ENCODE data around the gene BRAF.
"Not testable (repeated sequence)": the region's sequence is repeated elsewhere in the genome, so short reads cannot be mapped to it uniquely, and the experiment has no call there.

The BRAF gene

DNA sequence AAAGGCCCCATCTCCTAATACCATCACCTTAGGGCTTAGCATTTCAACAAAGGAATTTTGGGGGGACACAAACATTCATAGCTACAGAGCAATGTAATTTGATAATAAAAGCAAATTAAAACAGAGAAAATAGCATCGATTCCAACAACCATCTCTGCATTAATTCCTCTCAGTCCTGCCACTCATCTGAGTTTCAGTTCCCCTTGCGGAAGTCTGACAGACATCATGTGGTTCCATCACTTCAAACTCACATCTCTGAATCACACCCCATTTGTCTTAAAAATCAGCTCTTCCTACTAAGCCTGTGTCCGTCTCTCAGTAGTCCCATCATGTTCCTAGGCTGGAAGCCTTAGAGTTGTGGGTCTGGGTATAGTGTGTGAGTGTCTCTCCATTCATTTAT lies 248.4 kb downstream of the BRAF start:
- DNase-seq, result no peak

DNA sequence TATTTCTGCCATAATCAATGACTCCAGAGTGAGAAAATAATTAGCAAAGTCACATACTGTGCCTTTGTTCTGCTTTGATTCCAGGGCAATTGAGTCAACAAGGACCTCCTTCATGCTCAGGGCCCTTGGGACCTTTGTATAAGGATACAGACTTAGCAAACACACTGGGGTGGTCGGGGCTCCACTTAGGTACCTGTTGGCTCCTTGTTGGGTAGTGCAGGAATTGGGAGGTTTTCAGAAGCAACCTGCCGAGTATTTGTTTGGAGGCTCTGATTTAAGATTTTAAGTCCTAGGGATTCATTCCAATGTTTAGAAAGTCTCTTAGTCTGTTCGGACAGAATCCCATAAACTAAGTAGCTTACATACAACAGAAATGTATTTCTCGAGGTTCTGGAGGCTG lies 249.0 kb downstream of the BRAF start:
- DNase-seq, result no peak

DNA sequence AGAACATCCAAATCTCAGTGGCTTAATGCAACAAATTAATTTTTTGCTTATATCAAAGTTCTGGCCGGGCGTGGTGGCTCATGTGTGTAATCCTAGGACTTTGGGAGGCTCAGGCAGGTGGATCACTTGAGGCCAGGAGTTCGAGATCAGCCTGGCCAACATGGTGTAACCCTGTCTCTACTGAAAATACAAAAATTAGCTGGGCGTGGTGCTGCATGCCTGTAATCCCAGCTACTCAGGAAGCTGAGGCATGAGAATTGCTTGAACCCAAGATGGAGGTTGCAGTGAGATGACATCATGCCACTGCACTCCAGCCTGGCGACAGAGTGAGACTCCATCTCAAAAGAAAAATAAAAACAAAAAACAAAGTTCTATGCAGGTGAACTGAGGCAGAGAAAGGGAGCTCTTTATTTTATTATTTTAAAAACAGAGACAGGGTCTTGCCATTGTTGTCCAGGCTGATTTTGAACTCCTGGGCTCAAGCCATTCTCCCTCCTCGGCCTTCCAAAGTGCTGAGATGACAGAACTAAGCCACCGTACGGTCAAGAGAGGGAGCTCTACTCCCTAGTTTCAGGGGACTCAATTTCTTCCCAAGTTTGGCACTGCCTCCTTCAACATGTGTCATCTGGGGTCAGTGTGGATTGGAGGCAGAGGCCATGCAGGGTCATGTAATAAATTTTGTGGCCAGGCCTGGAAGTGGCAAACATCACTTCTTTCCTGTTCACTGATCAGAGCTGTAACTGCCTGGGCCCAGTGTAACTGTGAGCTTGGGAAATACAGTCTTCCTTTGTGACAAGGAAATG lies 249.6 kb downstream of the BRAF start:
- no peak for DNase-seq

DNA sequence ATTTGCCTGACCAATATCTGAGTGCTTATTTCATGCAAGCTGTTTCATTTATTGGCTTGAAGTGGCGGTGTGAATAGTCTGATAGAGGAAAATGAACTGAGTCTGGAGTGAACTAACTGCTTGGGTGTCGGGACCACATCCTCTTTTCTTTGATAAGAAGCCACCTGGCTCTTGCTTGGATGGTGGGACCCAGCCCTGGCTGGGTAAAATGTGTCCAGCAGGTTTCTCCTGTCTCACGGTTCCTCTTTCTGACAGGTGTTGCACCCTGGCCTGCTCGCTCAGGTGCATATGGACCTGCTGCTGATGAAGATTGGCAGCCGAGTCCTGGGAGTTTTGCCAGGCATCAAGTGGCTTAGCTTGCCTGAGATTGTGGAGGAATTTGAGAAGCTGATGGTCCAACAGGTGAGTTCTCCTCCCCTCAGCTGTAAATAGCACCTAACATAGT lies 250.4 kb downstream of the BRAF start:
- no peak for DNase-seq

DNA sequence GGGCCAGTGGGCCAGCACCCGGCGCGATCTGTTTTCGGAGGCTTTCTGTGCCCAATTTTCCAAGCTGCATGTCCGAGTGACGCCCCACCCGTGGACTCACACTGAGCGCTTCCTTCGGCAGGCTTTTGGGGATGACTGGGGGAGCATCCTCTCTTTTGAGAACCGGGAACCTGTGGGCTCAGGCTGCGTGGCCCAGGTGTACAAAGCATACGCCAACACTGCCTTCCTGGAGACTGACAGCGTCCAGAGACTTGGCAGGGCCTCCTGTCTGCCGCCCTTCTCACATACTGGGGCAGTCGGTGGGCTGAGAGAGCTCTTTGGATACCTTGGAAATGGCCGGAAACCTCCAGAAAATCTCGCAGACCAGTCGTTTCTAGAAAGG lies 251.0 kb downstream of the BRAF start:
- no peak for DNase-seq

DNA sequence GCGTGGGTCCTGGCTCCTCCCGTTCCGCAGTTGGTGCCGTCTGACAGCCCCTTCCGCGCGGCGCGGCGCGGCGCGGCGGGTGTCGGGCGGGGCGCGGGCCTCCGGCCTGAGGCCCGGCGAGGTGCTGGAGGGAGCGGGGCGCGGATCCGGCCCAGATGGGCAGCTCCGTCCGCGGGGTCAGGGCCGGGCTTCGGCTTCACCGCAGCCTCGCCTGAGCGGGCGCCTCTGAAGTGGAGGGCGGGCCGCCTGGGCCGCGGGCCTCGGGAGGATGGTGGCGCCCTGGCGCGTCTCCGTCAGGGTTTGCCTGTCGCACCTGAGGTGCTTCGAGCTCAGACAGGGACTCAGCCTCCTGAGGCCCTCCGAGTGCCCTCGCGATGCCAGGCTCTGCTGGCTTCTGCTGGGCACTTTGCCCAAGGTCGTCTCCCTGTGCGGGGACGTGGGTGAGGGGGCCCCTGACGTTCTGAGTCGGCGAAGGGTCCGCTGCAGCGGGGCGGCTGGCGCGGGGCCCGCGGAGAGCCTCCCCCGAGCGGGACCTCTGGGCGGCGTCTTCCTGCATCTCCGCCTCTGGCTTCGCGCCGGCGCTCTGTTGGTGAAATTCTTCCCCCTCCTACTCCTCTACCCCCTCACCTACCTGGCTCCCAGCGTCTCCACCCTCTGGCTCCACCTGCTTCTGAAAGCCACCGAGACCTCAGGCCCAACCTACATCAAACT lies 251.5 kb downstream of the BRAF start:
- DNase-seq, result no peak

DNA sequence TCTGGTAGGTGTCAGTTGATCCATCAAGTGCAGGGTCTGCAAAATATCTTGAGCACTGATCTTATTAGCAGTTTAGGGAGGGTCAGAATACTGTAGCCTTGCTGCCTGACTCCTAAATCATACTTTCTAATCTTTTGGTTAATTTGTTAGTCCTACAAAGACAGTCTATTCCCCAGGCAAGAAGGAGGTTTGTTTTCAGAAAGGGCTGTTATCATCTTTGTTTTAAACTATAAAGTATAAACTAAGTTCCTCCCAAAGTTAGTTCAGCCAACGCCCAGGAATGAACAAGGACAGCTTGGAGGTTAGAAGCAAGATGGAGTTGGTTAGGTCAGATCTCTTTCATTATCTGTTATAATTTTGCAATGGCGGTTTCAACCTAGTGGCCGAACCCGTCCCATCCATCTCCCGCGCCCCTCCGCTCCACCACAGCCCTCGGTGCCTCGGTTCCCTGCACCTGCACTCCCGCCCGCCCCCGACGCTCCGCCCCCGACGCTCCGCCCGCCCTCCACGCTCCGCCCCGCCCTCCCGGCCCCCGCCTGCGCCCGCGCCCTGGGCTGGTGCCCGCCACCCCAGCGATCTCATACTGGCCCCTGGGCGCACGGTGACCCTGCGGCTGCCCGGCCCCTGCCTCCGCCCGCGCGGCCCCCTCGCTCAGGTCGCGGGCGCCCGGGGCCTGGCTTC lies 252.2 kb downstream of the BRAF start, which contains the start of gene ADCK2:
ADCK2 (plus strand) TSS at position 564 of the 681 bp plus-strand sequence. CDS start 386 bp downstream, outside the sequence.
- DNase-seq, result no peak

DNA sequence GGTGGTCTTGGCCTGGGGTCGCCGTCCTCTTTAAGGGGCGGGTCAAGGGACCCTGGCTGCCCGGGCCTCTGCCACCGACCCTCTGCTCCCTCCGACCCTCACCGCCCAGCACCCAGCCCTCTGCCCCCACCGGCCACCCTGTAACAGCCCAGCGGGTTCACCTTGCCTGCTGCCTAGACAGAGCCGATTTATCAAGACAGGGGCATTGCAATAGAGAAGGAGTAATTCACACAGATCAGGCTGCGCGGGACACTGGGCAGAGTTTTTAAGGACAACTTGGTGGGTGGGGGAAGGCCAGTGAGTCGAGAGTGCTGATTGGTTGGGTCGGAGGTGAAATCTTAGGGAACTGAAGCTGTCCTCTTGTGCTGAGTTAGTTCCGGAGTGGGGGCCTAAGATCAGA lies 252.8 kb downstream of the BRAF start:
- no peak for DNase-seq

DNA sequence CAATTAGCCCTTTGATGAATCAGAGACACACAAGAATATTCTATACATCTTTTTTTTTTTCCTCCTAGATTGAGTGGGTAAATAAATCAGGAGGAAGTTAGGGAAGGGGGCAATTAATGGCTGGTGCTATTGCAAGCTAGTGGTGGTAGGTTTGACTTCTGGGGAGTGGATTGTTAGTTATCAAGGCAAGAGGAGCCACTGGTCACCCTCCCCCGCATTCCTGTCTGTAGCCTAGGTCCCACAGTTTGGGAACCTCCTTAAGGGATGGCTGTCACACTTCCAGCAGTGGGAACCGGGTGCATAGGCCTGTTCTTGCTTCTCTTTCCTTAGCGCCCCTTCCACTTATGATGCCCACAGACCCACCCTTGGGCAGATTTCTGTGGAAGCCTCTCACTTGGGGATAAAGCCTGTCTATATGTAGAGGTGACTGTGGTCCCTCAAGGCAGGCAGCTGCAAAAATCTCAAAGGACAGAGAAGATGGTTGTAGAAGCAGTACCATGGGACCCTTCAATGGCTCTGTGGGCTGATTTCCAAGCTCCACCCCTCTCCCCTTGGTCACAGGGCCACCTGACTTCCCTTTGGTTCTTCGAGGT lies 254.3 kb downstream of the BRAF start:
- no peak for DNase-seq

DNA sequence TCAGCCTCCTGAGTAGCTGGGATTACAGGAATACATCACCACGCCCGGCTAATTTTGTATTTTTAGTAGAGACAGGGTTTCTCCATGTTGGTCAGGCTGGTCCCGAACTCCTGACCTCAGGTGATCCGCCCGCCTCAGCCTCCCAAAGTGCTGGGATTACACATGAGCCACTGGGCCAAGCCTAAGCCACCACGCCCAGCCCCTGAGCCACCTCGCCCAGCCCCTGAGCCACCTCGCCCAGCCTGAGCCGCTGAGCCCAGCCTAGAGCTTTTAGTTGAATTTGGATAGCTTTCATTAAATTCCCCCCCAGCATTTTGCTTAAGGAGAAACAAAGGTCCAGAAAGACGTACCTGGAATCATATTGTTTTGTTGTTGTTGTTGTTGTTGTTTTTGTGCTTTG lies 254.9 kb downstream of the BRAF start:
- DNase-seq, result not testable (repeated sequence)

DNA sequence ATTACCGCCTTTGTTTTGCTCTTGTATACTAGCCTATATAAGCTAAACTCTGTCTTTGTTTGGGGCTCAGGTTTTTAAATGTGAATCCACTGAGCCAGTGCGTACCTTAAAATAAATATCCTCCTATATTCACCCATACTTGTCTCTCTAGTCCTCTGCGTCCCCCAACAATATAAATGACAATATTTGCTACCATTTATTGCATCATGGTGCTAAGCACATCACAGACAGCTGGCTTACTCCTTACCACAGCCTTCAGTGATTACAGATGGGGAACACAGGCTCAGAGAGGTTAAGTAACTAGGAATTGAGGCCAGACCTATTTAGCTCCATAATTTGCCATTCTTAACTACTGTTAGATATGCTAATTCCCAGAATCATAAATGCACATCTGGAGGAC lies 255.4 kb downstream of the BRAF start:
- no peak for DNase-seq

Data from NCI-H524 treated with DMSO at 0.1 percent for 48 hours (cell line).